ENCODE results near the gene TAPBPL.

Gene TAPBPL

GRCh38 chr12:6435961-6436715, 15.7 kb upstream of the TAPBPL start:
- DNase-seq (ENCODE audit: low read depth), result no peak

DNA sequence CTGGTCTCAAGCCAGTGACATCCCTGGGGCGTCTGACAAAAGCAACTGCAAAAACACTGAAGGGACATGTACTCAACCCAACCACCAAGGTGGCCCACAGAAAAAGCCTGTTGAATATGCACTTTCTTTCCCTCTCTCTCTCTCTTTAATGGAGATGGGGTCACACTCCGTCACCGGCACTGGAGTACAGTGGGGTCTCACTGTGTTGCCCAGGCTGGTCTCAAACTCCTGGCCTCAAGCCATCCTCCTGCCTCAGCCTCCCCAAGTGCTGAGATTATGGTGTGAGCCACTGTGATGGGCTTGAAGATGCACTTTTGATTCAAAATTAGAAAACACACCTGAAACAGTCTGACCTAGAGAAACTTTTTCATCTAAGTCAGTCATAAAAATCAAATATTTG, 14.3 kb upstream of the TAPBPL start:
- DNase-seq (ENCODE audit: low read depth), result no peak

- no peak for DNase-seq (ENCODE audit: low read depth)
Observed at GRCh38 chr12:6438345-6438744, 13.5 kb upstream of the TAPBPL start.

DNA sequence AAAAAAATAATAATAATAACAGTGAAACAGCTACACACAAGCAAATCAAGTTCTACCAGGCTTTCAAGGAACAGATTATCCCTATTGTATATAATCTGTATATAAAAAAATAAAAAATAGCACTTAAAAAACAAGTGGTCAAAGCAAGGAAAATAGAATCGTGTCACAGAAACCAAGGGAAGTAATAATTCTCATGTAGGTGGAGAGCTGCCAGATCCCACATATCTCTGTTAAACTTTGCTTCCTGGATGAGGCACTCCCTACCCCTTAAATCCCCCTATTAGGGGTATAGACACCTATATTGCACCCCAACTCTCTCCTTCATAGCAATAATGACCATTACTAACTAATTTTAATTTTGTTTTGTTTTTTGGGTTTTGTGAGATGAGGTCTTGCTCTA, 11.5 kb upstream of the TAPBPL start:
- no peak for DNase-seq (ENCODE audit: low read depth)

DNA sequence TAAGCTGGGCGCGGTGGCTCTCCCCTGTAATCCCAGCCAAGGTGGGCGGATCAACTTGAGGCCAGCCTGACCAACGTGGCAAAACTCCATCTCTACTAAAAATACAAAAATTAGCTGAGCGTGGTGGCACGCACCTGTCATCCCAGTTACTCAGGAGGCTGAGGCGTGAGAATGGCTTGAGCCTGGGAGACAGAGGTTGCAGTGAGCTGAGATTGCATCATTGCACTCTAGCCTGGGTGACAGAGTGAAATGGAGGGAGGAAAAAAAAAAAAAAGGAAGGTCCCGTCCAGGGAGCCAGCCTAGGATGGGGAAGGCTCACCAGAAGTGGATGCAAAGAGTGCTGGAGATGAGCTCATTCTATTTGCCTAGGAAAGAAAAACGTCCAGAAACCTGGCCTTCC, 9.0 kb upstream of the TAPBPL start:
- no peak for DNase-seq (ENCODE audit: low read depth)

GRCh38 chr12:6443361-6443983, 8.4 kb upstream of the TAPBPL start:
- no peak for DNase-seq (ENCODE audit: low read depth)

- DNase-seq (ENCODE audit: low read depth), result no peak
Observed at GRCh38 chr12:6444031-6444430, 7.8 kb upstream of the TAPBPL start.

DNA sequence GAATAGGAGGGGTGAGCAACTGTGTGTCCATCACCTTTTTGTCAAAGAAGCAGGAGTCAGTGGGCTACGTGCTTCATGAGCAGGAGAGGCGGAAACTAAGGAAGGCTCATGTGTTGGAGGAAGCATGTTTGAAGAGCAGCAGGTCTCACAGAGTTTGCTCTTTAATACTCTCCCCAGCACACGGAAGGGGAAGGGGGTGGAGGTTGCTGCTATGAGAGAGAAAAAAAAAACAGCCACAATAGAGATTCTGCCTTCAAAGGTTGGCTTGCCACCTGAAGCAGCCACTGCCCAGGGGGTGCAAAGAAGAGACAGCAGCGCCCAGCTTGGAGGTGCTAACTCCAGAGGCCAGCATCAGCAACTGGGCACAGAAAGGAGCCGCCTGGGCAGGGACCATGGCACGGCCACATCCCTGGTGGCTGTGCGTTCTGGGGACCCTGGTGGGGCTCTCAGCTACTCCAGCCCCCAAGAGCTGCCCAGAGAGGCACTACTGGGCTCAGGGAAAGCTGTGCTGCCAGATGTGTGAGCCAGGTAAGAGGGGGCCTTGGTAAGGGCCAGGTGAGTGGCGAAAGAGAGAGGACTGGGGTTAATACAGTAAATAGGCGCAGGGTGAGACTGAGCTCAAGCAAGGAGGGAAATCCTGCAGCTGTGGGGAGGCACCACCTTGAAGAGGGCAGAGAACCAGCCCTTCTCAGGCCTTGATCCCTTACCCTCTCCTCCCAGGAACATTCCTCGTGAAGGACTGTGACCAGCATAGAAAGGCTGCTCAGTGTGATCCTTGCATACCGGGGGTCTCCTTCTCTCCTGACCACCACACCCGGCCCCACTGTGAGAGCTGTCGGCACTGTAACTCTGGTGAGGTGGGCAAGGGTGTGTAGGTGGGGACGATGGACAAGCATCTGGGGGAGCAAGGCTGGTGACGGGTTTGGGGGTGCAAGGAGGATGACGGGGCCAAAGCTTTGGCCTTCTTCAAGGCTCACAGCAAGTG, 6.8 kb upstream of the TAPBPL start, which contains the start of gene CD27:
CD27 (plus strand) TSS at position 252 of the 985 bp plus-strand sequence; CDS start at position 393, 141 bp downstream.
- no peak for DNase-seq (ENCODE audit: low read depth)

- DNase-seq (ENCODE audit: low read depth), result no peak
Observed at GRCh38 chr12:6450091-6450868, 1.6 kb upstream of the TAPBPL start.

- DNase-seq (ENCODE audit: low read depth), result no peak
Observed at GRCh38 chr12:6450869-6451347, 934 bp upstream of the TAPBPL start.

DNA sequence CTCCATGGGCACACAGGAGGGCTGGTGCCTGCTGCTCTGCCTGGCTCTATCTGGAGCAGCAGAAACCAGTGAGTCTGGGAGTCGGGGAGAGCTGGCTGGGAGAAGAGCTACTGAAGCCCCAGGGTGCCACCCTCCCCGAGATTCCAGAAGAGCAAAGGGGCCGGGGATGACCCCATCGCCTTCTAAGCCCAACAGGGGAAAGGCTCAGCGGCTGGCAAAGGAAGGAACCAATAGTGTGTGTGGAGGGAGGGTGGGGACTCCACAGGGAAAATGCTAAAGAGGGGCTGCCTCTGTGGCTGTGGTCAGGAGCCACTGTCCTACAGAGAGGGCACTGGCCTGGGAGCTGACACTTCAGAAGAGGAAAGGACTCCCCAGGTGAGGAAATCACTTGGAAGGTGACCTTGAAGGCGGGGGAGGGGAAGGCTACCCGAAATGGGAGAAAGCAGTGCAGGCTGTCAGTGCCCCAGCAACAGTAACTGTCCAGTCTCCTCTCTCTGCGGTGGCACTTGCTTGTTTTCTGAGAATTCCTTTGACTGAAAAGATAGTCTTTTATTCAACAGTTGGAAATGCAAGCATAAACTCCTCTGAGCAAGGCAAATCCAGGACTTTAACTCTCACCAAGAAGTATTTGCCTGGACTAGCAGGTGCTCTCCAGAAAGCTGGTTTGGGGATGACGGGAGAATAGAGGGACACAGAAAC, 552 bp downstream of the TAPBPL start:
- DNase-seq (ENCODE audit: low read depth), result no peak

DNA sequence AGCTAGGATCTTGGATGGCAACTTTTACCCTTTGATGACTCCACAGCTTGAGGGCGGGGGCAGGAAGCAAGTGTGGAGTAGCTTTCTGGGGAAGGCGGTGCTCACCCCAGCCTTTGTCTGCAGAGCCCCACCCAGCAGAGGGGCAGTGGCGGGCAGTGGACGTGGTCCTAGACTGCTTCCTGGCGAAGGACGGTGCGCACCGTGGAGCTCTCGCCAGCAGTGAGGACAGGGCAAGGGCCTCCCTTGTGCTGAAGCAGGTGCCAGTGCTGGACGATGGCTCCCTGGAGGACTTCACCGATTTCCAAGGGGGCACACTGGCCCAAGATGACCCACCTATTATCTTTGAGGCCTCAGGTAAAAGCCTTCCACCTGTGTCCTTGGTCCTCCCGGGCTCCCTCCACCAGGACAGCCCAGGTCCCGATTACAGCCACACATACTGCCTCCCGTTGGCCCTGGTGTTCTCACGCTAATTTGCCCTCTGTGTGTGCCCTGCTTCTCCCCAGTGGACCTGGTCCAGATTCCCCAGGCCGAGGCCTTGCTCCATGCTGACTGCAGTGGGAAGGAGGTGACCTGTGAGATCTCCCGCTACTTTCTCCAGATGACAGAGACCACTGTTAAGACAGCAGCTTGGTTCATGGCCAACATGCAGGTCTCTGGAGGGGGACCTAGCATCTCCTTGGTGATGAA, 1.2 kb downstream of the TAPBPL start:
- DNase-seq (ENCODE audit: low read depth), result no peak

DNA sequence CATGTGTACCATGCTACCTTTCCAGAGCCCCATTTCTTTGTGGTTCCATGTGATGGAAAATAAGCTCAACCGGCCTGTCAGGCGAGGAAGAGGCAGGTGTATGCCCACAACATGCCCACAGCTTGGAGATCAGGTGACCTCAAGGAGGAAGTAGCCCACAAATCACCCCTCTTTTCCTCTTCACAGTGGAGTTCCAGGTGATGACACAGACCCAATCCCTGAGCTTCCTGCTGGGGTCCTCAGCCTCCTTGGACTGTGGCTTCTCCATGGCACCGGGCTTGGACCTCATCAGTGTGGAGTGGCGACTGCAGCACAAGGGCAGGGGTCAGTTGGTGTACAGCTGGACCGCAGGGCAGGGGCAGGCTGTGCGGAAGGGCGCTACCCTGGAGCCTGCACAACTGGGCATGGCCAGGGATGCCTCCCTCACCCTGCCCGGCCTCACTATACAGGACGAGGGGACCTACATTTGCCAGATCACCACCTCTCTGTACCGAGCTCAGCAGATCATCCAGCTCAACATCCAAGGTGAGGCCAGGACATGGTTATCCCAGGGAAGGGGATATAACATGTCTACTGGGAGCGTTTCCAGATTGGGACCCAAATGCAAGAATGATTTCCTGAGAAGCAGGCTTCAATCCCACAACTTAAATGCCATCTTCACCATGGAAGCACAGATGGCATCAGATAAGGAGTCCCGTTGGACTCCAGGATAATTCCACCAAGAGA, 5.5 kb downstream of the TAPBPL start:
- DNase-seq (ENCODE audit: low read depth), result no peak

GRCh38 chr12:6458281-6459003, 6.6 kb downstream of the TAPBPL start:
- no peak for DNase-seq (ENCODE audit: low read depth)

DNA sequence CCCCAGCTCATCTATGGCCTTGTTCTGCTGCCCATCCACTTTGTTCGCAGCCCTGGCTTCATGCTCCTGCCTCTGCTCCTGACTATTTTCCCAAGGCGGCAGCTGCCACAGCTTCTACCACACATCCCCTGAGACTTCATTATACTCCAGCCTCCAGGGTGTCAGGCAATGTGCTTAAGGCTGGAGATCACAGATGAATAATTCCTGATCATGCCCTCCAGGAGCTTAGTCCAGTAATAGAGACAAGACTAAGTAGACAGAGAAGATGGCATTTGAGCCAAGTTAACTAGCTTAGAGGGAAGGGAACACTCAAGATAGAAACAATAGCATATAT, 7.1 kb downstream of the TAPBPL start:
- no peak for DNase-seq (ENCODE audit: low read depth)

DNA sequence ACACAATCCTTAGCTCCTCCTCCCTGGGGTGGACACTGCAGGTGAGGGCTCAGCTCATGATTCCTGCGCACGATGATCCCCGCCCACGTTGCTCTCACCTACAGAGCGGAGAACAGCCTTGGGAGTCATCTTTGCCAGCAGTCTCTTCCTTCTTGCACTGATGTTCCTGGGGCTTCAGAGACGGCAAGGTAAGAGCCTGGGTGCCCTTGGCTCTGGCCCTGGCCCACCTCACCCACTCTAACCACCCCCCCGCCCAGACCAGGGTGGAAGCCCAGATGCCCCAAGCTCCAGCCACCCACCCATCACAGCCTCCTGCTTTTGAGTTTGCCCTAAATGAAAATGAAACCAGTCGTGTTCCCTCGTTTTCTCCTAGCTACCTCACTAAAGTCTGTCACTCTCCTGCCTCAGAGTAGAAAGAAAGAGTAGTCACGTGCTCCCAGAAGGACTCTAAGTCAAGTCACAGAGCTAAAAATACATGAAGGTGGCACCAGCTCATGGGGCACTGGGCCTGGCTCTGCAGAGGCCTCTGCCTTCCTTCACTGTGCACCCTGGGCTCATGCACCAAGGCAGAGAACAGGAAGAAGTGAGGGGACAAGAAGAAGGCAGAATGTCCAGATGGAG, 9.0 kb downstream of the TAPBPL start:
- no peak for DNase-seq (ENCODE audit: low read depth)

GRCh38 chr12:6461401-6462233, 9.8 kb downstream of the TAPBPL start:
- DNase-seq (ENCODE audit: low read depth), result no peak

Measured in stromal cell of bone marrow (primary cell).